Endodermal cell (in vitro differentiated cells): Measurements from ENCODE around the gene TSEN34. TPM values are rescaled to one million over a fixed set of nuclear protein-coding genes. Genes with fewer than 3 reads are reported as not detected.

ENCODE experiments used
- DNase-seq: peaks from one replicate; pipeline ENCODE4 v3.0.0-alpha.2; 2017
- H3K27ac ChIP-seq: 2 replicates; pipeline ENCODE4 v1.5.1; 2013; ENCODE audit warnings: mild to moderate bottlenecking, low read depth, low read length, moderate library complexity
- H3K27me3 ChIP-seq: 2 replicates; pipeline ENCODE4 v1.6.1; 2013; ENCODE audit warnings: mild to moderate bottlenecking, low read length, moderate library complexity; ENCODE audit not compliant: insufficient read depth, control insufficient read depth, poor library complexity, severe bottlenecking
- H3K36me3 ChIP-seq: 2 replicates; pipeline ENCODE4 v1.7.0; 2013; ENCODE audit warnings: mild to moderate bottlenecking, low read length, moderate library complexity; ENCODE audit not compliant: control insufficient read depth, insufficient read depth
- H3K4me1 ChIP-seq: one replicate; pipeline ENCODE4 v1.7.0; 2013; ENCODE audit warnings: low read length; ENCODE audit not compliant: control insufficient read depth, insufficient read depth
- H3K4me3 ChIP-seq: 2 replicates; pipeline ENCODE4 v1.5.1; 2013; ENCODE audit warnings: mild to moderate bottlenecking, low read length, moderate library complexity
- H3K9ac ChIP-seq: 2 replicates; pipeline ENCODE4 v1.6.1; 2013; ENCODE audit warnings: mild to moderate bottlenecking, low read length, moderate library complexity; ENCODE audit not compliant: poor library complexity, severe bottlenecking; ENCODE audit errors: extremely low read depth
- H3K9me3 ChIP-seq: 2 replicates; pipeline ENCODE4 v1.6.1; 2013; ENCODE audit warnings: mild to moderate bottlenecking, low read length, moderate library complexity; ENCODE audit not compliant: control insufficient read depth
- H3K27ac Mint-ChIP-seq: 2 replicates; pipeline ENCODE4 v1.8.0; 2020; ENCODE audit warnings: mixed read lengths
- H3K27me3 Mint-ChIP-seq: 2 replicates; pipeline ENCODE4 v1.8.0; 2021; ENCODE audit warnings: mild to moderate bottlenecking, mixed read lengths; ENCODE audit not compliant: insufficient read depth
- H3K36me3 Mint-ChIP-seq: 2 replicates; pipeline ENCODE4 v1.8.0; 2020; ENCODE audit warnings: low read depth, mixed read lengths
- H3K4me1 Mint-ChIP-seq: 2 replicates; pipeline ENCODE4 v1.8.0; 2020; ENCODE audit warnings: mixed read lengths
- H3K4me3 Mint-ChIP-seq: 2 replicates; pipeline ENCODE4 v1.8.0; 2020; ENCODE audit warnings: mild to moderate bottlenecking, moderate library complexity, mixed read lengths
- H3K9me3 Mint-ChIP-seq: 2 replicates; pipeline ENCODE4 v1.8.0; 2020; ENCODE audit warnings: mild to moderate bottlenecking, mixed read lengths
- WGBS, 2 experiments: methylation state at CpG; one replicate each; pipeline versions ENCODE4 v1.1.5 to v1.1.7; 2013; ENCODE audit warnings: missing lambda C conversion rate in 2 of 2, mixed read lengths in 1 of 2; ENCODE audit not compliant: insufficient coverage in 1 of 2, insufficient read length in 1 of 2; 5-methylcytosine and 5-hydroxymethylcytosine counted together
- total RNA-seq, 2 donors: library from RNA; stranded (reverse); fragmentation: NEBNext Ultra II Directional in 1 of 2; extraction: Animal tissue kit (Norgen Biotek cat#: 25700) in 1 of 2; gene quantifications; 2 replicates in 1 of 2; 3 replicates in 1 of 2; pipeline ENCODE4 v1.2.1, GENCODE V29; 2021
- TF ChIP-seq, protein P1 (sequence below): fragments of 200-600 bp; sonication (generic); conservative IDR thresholded peaks from 2 replicates; pipeline ENCODE4 v1.5.0; 2021; ENCODE audit warnings: antibody characterized with exemption, mild to moderate bottlenecking

Gene TSEN34
- total RNA-seq, 2 donors from 2014 or later: 26.0 to 27.5 TPM

DNA sequence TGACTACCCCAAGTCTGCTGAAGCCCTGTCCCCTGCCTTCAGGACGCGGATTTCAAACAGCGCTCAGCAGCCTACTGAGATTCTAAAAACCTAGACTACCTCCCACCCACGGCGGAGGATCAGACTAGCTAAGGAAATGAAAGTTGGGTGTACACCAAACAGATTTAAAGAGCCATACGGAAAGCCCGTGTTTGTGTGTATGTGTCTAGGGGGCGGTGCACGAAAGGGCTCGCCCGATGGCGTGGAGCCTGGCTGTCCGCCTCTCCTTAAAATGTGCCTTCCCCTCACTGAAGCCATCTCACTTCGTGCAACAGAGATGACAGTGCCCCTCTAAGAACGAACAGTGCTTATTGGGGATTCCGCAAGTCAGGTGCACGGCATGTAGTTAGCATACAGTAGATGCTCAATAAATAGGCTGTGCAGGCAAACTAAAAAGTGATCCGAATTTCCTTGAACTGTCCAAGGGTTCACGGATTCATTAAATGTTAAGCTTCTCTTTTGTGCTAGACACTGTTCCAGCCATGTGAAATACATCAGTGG, 32.2 kb upstream of the TSEN34 start:
- Histone ChIP-seq H3K4me1 (no peaks in the 10 kb centered on the region), H3K27ac (peak overlapping the region; percentile 89), H3K9me3 (no peaks in the 10 kb centered on the region), H3K36me3 (peaks cover 31% of the 10 kb centered on the region), H3K4me3 (peak overlapping the region; percentile 99), H3K27me3 (no peaks in the 10 kb centered on the region), H3K9ac (peak overlapping the region; percentile 75)
- TF ChIP-seq, protein P1, sequence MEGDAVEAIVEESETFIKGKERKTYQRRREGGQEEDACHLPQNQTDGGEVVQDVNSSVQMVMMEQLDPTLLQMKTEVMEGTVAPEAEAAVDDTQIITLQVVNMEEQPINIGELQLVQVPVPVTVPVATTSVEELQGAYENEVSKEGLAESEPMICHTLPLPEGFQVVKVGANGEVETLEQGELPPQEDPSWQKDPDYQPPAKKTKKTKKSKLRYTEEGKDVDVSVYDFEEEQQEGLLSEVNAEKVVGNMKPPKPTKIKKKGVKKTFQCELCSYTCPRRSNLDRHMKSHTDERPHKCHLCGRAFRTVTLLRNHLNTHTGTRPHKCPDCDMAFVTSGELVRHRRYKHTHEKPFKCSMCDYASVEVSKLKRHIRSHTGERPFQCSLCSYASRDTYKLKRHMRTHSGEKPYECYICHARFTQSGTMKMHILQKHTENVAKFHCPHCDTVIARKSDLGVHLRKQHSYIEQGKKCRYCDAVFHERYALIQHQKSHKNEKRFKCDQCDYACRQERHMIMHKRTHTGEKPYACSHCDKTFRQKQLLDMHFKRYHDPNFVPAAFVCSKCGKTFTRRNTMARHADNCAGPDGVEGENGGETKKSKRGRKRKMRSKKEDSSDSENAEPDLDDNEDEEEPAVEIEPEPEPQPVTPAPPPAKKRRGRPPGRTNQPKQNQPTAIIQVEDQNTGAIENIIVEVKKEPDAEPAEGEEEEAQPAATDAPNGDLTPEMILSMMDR: no peak
- H3K36me3 Mint-ChIP-seq: peaks cover 32% of the 10 kb centered on the region
- H3K27me3 Mint-ChIP-seq: peaks cover 14% of the 10 kb centered on the region
- H3K9me3 Mint-ChIP-seq: no peaks in the 10 kb centered on the region
- H3K27ac Mint-ChIP-seq: peak overlapping the region; percentile 98
- 32 to 46% methylated on average over 7 to 19 of the region's 19 CpGs for WGBS, 2 experiments
- H3K4me3 Mint-ChIP-seq: peak overlapping the region; percentile 91
- no peak for DNase-seq
- peaks cover 7% of the 10 kb centered on the region for H3K4me1 Mint-ChIP-seq

DNA sequence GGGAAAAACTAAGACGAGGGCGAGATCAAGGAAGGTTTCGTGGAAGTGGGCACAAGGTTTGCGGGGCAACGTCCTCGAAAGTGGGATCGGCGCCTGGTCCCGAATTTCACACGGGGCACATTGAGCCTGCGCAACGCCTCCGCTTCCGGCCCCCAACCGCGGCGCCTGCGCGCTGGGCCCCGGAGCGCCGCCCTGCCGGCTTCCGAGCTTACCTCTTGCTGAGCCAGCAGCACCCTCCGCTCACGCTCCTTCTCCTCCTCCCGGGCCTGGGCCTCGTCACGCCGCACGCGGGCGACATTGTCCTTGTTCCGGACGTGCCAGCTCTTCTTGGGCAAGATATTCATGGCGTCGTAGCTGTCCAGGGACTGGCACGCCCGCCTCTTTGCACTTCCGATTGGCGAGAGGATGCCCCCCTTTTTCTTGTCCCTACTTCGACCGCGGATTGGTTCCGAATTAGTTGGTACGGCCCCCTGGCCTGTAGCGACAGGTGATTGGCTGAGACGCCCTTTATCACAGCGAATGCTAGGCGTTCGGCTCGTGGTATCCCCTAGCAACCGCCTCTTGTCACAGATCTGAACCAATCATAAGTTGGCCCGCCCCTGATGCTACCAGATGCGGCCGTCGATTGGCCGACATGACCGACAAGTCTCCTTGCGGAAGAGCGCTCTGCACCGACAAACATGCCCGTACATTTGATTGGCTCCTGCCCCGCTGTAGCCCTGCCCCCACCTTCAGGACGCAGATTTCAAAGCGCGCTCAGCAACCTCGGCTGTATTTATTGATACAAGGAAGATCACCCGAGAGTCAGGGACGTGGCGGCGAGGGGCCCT, 31.5 kb upstream of the TSEN34 start, which contains the start of gene LENG1:
LENG1 (minus strand) TSS at position 370 of the 830 bp plus-strand sequence; CDS start at position 344, 26 bp downstream.
- WGBS, 2 experiments: 0% methylated on average over 47 to 72 of the region's 72 CpGs
- H3K27me3 ChIP-seq: no peaks in the 10 kb centered on the region
- H3K27ac Mint-ChIP-seq: peak within 1 kb of the TSS; percentile 98

DNA sequence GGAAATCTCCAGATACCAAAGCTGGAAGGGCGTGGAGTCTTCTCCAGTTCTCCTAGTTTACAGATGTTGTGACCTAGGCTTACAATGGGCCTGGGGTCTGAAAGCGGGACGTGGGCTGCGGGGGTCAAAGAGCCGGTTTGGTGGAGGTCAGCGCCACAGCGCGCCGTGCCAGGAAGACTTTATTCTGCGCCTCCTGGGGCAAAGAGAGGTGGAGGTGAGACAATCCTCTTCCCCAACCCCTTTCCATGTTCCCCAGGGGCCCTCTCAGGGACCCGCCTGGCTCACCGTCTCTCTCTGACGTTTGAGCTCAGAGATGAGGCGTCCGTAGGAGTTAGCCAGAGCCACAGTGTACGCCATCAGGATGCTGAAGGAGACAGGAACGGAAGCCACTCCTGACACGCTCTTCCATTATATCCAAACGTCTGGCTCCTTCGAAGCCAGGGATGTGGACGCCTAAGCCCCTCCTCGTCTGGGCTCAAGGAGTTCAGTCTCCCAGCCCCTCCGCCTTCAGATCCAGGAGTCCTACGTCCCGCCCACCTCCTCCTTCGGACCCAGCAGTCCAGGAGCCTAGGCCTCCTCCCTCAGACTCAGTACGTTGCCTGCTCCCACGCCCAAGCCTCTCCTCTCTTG, 30.8 kb upstream of the TSEN34 start:
- no peak for DNase-seq
- 4% methylated on average over 14 to 28 of the region's 28 CpGs for WGBS, 2 experiments
- peaks cover 22% of the 10 kb centered on the region for H3K27me3 Mint-ChIP-seq
- Histone ChIP-seq H3K9me3 (no peaks in the 10 kb centered on the region), H3K4me3 (peak overlapping the region; percentile 88), H3K27ac (peak overlapping the region; percentile 36), H3K27me3 (no peaks in the 10 kb centered on the region), H3K4me1 (no peaks in the 10 kb centered on the region), H3K36me3 (peaks cover 17% of the 10 kb centered on the region), H3K9ac (peak overlapping the region; percentile 82)
- H3K9me3 Mint-ChIP-seq: peaks cover 3% of the 10 kb centered on the region
- peak overlapping the region; percentile 98 for H3K27ac Mint-ChIP-seq
- peak overlapping the region; percentile 91 for H3K4me3 Mint-ChIP-seq
- peaks cover 7% of the 10 kb centered on the region for H3K4me1 Mint-ChIP-seq
- peaks cover 20% of the 10 kb centered on the region for H3K36me3 Mint-ChIP-seq
- TF ChIP-seq, protein P1: no peak

More for the DNA sequence above, 31.5 kb upstream of the TSEN34 start, which contains the start of gene LENG1:
- TF ChIP-seq, protein P1: peak; percentile 65
- H3K36me3 ChIP-seq: peaks cover 24% of the 10 kb centered on the region
- peaks cover 7% of the 10 kb centered on the region for H3K4me1 Mint-ChIP-seq
- H3K4me1 ChIP-seq: no peaks in the 10 kb centered on the region
- H3K36me3 Mint-ChIP-seq: peaks cover 26% of the 10 kb centered on the region
- H3K4me3 ChIP-seq: peak within 1 kb of the TSS; percentile 99
- peak within 1 kb of the TSS; percentile 91 for H3K4me3 Mint-ChIP-seq
- peaks cover 21% of the 10 kb centered on the region for H3K27me3 Mint-ChIP-seq
- peak; percentile 100 for DNase-seq
- H3K9me3 ChIP-seq: no peaks in the 10 kb centered on the region
- H3K9me3 Mint-ChIP-seq: peaks cover under 1% of the 10 kb centered on the region
- peak within 1 kb of the TSS; percentile 89 for H3K27ac ChIP-seq
- peak within 1 kb of the TSS; percentile 82 for H3K9ac ChIP-seq
